NCI-H345 (cell line): ENCODE data around the gene CST2.
A peak's percentile ranks its signal among the peaks of the same experiment; 100 is the strongest.
"Not testable (repeated sequence)": the region's sequence is repeated elsewhere in the genome, so short reads cannot be mapped to it uniquely, and the experiment has no call there.

Experiments used
- DNase-seq: peaks from one replicate; lab custom pipeline; 2025; lab: John Stamatoyannopoulos, UW

Gene CST2

DNA sequence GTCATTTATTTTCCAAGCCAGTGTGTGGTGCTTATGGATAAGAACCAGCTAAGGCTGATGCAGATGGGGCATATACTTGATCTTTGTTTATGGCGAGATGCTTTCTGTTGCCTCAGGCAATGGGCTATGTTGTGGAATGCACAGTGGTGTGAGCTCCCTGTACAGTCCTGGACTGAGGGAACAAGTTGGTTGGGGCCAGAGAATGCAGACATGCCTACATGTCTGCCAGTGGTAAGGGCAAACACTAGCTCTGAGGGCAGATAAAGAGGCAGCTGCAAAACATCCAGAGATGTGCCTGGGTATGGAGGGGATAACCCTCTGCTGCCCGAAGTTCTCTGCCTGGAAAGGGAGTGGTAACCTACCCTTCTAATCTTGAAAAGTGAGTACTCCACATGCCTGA is 16.2 kb downstream of the CST2 start:
- not testable (repeated sequence) for DNase-seq

DNA sequence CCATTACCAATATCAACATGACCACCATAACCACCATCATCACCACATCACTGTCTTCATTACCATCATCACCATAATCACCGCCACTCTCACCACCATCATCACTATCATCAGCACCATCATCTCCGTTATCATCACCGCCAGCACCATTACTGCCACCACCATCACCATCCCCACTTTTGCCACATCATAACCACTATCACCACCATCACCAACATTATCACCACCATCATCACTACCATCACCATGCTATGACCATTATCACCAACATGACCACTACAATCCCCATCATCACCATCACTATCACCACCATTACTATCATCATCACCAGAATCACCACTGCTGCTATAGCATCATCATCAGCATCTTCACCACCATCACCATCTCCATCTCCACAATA is 25.7 kb downstream of the CST2 start:
- DNase-seq = no peak

DNA sequence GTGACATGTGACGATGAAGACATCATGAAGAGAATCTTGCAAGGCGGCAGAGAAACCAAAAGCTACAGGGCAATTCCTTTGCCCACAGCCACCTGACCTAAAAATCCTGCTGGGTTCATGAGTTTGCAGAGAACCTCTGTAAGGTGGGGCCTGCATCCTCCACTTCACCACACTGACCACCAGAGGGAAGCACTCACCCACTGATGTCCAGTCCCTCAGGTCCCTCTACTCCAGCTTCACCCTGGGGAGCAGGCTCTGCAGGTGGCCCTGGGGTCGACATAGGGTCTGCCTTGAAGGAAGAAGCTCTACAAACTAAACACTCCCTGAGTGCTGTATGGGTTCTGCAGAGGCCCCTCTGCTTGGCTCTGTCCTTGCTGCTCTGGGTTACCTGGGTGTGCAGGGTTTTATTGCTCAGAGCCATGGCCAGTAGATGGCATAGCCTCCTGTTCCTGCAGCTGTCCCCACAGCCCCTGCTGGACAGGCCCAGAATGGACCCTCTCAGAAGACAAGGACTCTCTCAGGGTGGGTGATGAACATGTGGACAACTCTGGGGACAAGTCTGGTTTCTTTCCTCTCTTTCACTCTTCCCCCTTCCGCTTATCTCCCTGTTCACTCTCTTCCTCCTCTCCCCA is 27.2 kb downstream of the CST2 start:
- peak; percentile 54 for DNase-seq

DNA sequence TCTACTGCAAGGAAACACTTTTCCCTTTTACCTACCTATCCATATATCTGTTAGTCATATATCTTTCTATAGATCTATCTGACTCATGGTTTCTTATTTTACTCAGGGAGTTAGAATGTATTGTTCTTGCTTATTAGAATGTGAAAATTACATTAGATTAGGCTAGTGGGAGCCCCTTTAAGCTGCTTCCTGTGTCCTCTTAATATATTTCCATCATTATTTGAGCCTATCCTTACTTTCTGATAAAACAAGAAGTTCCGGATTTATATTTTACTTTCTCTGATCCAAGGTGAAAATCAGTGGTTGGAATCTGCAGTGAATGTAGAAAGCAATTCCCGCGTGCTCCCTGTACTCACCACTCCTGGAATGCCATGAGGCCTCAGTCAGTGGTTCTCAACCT is 31.0 kb downstream of the CST2 start:
- no peak for DNase-seq

DNA sequence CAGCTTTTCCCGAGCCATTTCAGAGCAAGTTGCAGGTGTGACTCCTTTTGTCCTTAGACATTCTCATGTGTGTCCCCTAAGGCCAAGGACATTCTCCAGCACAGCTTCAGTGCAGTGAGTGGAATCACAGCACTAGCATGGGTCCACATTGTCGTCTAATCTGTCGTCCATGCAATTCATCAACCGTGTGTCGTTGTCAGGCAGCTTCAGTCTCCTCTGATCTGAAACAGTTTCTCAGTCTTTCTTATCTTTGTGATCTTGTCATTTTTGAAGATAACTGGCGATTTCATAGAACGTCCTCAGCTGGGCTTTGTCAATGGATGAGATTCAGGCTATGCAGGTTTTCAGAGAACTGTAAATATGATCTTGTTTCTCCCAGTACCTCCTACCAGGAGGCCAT is 31.7 kb downstream of the CST2 start:
- DNase-seq = no peak

DNA sequence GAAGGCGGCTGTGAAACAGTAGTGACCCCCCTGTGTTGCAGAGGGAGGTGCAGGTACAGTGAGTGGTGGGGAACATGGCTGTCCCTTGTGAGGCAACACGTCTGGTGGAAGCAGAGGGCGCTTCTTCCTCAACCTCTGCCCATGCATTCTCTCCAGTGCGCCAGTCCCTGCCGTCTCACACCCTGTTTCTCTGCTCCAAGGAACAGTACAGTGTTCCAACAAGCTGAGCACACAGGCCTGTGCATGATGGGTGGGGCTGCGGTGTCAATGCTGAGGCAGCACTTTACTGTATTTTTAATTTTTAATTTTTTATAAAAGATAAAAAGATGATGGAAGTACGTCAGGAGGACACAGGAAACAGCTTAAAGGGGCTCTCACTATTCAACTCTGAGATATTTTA is 32.5 kb downstream of the CST2 start:
- DNase-seq = no peak

DNA sequence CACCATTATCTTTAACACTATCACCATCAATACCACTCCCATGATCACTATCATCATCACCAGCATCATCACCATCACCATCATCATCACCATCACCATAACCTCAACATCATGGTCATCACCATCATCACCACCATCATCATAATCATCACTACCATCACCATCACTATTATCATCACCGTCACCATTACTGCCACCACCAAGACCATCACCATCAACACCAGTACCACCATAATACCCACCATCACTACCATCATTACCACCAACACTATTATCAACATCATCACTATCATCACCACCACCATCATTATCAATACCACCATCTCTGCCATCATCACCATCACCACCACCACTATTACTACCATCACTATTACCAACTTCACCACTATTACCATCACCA is 43.1 kb downstream of the CST2 start:
- no peak for DNase-seq

DNA sequence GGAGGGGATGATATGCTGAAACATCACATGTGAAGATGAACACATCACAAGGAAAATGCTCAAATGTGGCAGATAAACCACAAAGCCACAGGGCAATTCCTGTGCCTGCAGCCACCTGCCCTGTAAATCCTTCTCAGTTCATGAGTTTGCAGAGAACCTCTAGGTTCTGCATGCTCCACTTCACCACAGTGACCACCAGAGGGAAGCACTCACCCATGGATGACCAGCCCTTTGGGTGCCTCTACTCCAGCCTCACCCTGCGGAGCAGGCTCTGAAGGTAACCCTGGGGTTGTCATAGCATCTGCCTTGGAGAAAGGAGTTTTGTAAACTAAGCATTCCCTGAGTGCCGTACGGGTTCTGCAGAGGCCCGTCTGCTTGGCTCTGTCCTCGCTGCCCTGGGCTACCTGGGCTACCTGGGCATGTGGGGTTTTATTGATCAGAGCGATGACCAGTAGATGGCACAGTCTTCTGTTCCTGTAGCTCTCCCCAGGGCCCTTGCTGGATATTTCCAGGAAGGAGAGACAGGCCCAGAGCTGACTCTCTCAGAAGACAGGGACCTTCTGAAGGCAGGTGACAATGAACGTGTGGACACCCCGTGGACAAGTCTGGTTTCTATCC is 44.1 kb downstream of the CST2 start:
- peak; percentile 7 for DNase-seq

DNA sequence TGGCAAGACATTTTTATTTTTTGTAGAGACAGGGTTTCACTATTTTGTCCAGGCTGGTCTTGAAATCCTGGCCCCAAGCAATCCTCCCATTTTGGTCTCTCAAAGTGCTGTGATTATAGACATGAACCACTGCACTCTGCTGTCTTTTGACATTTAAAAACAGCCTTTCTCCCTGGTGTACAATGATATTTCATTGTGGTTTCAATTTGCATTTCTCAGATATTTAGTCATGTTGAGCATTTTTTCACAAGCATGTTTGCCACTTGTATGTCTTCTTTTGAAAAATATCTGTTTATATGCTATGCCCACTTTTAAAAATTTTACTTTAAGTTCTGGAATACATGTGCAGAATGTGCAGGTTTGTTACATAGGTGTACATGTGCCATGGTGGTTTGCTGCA is 47.9 kb downstream of the CST2 start:
- not testable (repeated sequence) for DNase-seq

DNA sequence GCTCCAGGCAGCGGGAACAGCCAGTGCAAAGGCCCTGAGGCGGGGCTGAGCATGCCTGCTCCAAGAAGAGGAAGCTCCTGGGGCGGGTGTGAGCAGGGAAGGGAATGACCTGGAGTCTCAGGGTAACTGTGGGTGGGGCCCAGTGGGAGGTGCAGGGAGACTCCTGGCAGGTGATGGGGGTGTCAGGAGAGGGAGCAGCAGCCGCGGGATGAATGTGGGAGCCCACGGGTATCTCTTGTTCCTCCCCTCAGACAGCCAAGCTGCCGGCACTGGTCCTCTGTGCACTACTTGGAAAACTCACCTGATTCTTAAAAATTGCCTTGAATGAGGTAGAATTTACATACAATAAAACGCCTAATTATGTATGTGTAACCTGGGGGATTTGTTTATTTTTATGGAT is 49.1 kb downstream of the CST2 start:
- DNase-seq = not testable (repeated sequence)

DNA sequence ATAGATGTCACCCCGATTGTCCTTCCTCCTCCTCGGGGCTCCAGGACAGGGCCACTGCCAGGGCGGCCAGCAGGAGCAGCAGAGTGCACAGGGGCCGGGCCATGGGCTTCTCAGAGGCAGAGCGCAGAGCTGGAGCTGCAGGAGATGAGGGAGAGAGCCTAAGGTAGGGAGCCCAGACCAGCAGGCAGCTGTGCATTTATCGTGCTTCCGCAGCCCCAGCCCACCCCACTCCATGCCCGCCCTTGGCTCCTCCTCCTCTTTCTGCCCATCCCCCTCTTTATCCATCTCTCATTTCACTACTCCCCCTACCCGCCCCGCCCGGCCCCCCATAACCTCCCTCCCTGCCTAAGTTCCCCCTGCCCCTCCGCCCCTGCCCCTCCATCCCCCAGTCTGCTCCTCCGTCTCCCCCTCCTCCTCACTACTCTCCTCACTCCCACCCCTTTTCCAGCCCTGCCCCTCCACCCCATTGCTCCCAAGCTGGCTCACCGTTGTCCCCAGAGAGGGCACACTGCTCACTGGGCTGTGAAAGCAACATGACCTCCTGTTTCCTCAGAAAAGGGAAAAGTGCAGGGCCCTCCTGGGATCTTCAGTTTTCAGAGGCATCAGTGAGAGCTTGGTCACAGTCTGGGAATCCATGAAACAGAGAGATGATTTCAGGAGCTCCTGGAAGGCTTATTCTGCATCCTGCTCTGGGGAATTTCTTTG is 50.3 kb downstream of the CST2 start:
- no peak for DNase-seq

DNA sequence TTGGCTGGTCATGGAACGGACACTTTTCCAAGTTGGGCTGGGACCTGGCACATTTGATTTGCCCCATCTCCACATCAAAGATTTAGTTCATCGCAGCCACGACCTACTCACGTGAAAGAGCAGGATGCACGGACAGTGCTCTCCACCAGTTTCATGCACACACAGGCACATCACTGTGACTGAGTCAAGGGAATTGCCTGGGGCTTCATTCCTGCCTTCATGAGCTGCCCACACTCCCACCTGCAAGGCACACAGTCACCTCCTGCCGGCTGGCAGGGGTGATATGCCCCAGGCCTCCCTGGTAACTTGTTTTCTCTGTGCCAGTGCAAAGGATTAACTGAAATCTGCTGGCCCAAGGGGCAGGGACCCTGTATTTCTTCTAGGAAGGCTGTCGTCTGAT is 52.4 kb downstream of the CST2 start:
- DNase-seq = no peak
